ENCODE measurements around the gene ATAD5.

Gene ATAD5

DNA sequence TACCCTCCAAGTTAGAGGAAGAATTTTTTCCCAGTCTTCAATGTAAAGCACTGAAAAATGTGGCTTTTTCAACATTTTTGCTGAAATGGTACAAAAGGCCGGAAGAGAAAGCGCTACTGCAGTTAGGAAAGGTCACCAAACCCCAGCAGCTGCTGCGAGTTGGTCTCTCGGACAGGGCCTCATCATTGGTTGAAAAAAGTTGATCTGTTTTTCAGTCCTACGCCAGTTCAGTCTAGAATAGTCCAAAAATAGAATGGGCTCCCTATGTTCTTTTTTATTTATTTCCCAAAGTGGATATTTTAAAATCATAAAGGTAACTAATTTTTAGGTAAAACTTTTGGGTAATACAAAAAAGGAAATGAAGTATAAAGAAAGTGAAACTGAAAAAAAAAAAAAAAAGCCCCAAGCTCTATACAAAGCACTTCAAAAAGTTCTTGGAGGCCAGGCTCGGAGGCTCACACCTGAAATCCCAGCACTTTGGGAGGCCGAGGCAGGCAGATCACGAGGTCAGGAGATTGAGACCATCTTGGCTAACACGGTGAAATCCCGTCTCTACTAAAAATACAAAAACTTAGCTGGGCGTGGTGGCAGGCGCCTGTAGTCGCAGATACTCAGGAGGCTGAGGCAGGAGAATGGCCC is 107.4 kb downstream of the ATAD5 start:
- DNase-seq = no peak

- no peak for DNase-seq
Observed at GRCh38 chr17:30942308-30943079, 110.7 kb downstream of the ATAD5 start.
